Right cardiac atrium (tissue), 5 donors: Measurements from ENCODE around the gene CAPN2. TPM values are rescaled to one million over a fixed set of nuclear protein-coding genes. Genes with fewer than 3 reads are reported as not detected.

Experiments used
- ATAC-seq, 2 donors: fragments of 200-7000 bp; cut with Tn5 transposase; one replicate each; pipeline versions ENCODE4 v1.8.0 to v1.9.1; 2020; ENCODE audit warnings: moderate library complexity in 2 of 2, mild to moderate bottlenecking in 1 of 2
- DNase-seq, 3 donors: peaks; one replicate each; pipeline ENCODE4 v3.0.0-alpha.2; 2020
- H3K27ac ChIP-seq: one replicate; pipeline ENCODE4 v1.5.1; 2013; ENCODE audit warnings: mild to moderate bottlenecking, low read length, control low read depth, moderate library complexity
- H3K27me3 ChIP-seq: one replicate; pipeline ENCODE4 v1.6.1; 2013; ENCODE audit not compliant: control insufficient read depth, insufficient read depth
- H3K4me1 ChIP-seq: one replicate; pipeline ENCODE4 v1.6.1; 2013; ENCODE audit warnings: low read length; ENCODE audit not compliant: control insufficient read depth, insufficient read depth
- H3K4me3 ChIP-seq: one replicate; pipeline ENCODE4 v1.5.1; 2013; ENCODE audit warnings: low read length, control low read depth
- H3K9me3 ChIP-seq: one replicate; pipeline ENCODE4 v1.6.1; 2013; ENCODE audit warnings: low read length; ENCODE audit not compliant: control insufficient read depth
- WGBS: extraction: QIAGEN DNeasy Blood & Tissue Kit; methylation state at CpG from one replicate; pipeline ENCODE4 v1.1.7; 2013; 5-methylcytosine and 5-hydroxymethylcytosine counted together
- intact Hi-C, 4 donors: fragments of 100-400 bp; cut with DNase I; formaldehyde crosslinking; loops; one replicate each; pipeline versions ENCODE4 v1.11.0 to v1.14.0; 2022 to 2023
- long read RNA-seq, 4 donors: library from polyadenylated mRNA; unstranded; transcript quantifications; one replicate each; pipeline ENCODE4 v2.0.0, GENCODE V29; 2020 to 2021
- polyA plus RNA-seq: library from polyadenylated mRNA; stranded (reverse); fragments of 200-250 nt; gene quantifications from one replicate; pipeline ENCODE4 v1.2.3, GENCODE V29; 2013
- total RNA-seq, 4 donors: library from RNA; stranded (reverse); fragmentation: NEBNext Ultra II Directional; extraction: Animal tissue kit (Norgen Biotek cat#: 25700); gene quantifications; one replicate each; pipeline ENCODE4 v1.2.1, GENCODE V29; 2021
- donor health status: healthy with polysubstance abuse.
- donor health status: DM: no; HTN: yes; CAD: no.
- donor health status: DM: no; HTN: no; CAD: no.
- donor health status: DM: no; HTN: yes; CAD: no; lungs with severe emphysema.
- donor health status: DM: yes; HTN: yes; CAD: no.

CAPN2 gene
- total RNA-seq (10 to 100 TPM; 58.6 to 91.6 (median 73.2) TPM), polyA plus RNA-seq (52.7 TPM)
- long read RNA-seq, donor 1, full-length matches to known transcripts: 2 of 15 reads
- long read RNA-seq, donor 1, partial matches to known transcripts: 5 of 15 reads
- long read RNA-seq, donor 1, other reads (novel, unspliced or antisense): 8 of 15 reads
- long read RNA-seq, donor 2, partial matches to known transcripts: 2 of 7 reads
- long read RNA-seq, donor 2, other reads (novel, unspliced or antisense): 5 of 7 reads
- long read RNA-seq, donor 3, full-length matches to known transcripts: 4 of 26 reads
- long read RNA-seq, donor 3, partial matches to known transcripts: 10 of 26 reads
- long read RNA-seq, donor 3, other reads (novel, unspliced or antisense): 12 of 26 reads
- long read RNA-seq, donor 4, partial matches to known transcripts: 3 of 7 reads
- long read RNA-seq, donor 4, other reads (novel, unspliced or antisense): 4 of 7 reads

DNA sequence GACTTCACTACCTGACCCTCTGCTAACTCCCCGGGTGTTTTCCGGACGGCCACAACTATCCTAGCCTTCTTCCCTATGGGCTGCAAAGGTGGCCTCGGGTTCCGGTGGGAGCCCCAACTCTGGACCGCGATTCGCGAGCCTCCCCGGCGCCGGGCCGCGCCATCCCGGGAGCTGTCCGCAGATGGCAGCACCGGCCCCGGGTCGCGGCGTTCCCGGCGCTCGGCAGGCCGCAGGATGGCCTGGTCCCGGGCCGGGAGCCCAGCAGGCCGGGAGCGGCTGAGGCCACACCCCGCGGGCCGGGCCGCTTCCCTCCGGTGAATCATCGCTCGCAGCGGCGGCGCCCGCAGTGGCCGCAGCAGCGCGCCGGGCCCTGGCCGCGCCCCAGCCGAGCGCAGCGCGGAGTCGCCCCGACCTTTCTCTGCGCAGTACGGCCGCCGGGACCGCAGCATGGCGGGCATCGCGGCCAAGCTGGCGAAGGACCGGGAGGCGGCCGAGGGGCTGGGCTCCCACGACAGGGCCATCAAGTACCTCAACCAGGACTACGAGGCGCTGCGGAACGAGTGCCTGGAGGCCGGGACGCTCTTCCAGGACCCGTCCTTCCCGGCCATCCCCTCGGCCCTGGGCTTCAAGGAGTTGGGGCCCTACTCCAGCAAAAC is at the start of gene CAPN2:
TSS of gene CAPN2 (plus strand) at position 346 of the 656 bp plus-strand sequence. CDS start at position 448, 102 bp downstream.
- peak within 1 kb of the TSS; percentile 66 for H3K4me3 ChIP-seq
- ATAC-seq: peak; percentile 92 to 96
- intact Hi-C loops: loop anchor here in 3 of 4 donors (1.0 to 5.0 kb wide), 3 partner anchors 35 to 37 kb away; no protein-coding TSS in a partner anchor
- H3K4me1 ChIP-seq: peaks cover 24% of the 10 kb centered on the region
- peak; percentile 89 to 94 (median 94) for DNase-seq
- no peaks in the 10 kb centered on the region for H3K9me3 ChIP-seq
- under 1% methylated on average over 74 of the region's 74 CpGs for WGBS
- H3K27me3 ChIP-seq: no peaks in the 10 kb centered on the region
- peak within 1 kb of the TSS; percentile 91 for H3K27ac ChIP-seq

DNA sequence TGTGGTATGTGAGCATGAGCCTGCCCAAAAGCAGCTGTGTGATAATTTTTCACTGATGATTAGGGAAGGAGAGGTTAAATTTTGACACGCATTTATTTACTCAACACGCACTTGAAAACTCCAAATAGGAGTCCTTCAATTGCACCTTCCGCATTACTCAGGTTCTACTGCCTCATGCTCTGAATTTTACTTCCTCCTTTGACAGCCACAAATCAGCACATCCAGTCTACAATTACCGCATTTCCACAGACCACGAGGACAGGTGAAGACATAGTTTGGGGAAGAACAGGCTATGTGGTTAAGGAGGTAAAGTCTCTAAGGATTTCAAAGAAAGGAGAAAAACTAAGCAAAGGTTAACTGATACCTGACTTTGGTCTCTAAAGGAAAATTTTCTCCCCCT is 49.4 kb upstream of the CAPN2 start:
- ATAC-seq (no peak), DNase-seq (no peak)
- H3K4me3 ChIP-seq: no peak overlapping the region
- H3K27me3 ChIP-seq: no peaks in the 10 kb centered on the region
- intact Hi-C loops: no loop called here
- no peaks in the 10 kb centered on the region for H3K4me1 ChIP-seq
- no peak overlapping the region for H3K27ac ChIP-seq
- no peaks in the 10 kb centered on the region for H3K9me3 ChIP-seq
- WGBS: 69% methylated on average over 5 of the region's 5 CpGs

DNA sequence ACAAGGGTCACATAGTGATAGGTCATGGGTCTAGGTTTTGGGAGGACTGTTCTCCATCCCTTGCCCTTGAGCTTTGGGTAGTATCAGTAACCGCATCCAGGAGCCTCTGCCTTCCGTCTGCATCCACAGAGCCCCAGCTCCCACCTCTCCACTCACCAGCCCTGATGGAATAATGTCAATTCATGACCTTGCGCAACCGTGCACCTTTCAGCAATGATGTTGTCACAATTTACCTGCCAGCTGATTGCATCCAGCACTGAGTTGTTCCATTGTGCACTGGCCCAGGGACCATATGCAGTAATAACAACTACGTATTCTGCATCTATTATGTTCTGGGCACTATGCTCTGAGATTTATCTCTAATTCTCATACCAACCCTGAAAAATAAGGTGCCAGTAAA is 48.2 kb upstream of the CAPN2 start:
- WGBS: 74% methylated on average over 5 of the region's 5 CpGs
- no peak for ATAC-seq
- DNase-seq: no peak
- H3K4me1 ChIP-seq: no peaks in the 10 kb centered on the region
- H3K27me3 ChIP-seq: no peaks in the 10 kb centered on the region
- H3K4me3 ChIP-seq: no peak overlapping the region
- H3K27ac ChIP-seq: no peak overlapping the region
- intact Hi-C loops: no loop called here
- no peaks in the 10 kb centered on the region for H3K9me3 ChIP-seq

DNA sequence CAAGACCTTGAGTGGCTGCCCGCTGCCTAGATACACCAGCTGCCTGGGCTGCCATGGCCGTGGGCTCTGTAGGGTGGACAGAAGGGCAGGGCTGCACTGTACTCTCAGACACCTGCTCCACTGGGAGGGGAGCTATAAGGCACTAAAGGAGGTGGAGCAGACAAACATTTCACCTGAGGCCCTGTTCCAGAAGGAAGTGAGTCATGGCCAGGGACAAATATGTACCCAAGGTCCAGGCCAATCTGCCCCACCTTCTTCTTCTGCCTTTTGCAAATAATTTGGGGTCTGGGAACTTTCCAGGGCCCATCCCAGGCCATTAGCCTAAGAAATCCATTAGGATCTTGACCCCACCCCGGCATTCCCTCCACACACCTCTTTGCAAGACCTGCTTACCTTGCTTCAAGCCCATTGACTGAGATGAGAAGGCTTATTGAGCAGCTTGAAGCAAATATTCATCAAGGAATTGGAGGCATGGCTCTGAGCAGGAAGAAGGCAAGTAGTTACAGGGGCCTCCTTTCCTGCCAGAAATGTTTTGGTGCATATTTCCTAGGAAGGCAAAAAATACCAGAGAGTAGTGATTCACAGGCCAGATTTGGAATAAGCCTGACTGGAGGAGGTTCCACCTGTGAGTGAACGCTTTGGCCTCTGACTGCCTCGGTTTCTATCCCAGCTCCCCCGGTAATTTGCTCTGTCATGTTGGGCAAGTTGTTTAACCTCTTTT is 46.6 kb upstream of the CAPN2 start, which contains the start of gene CAPN8:
TSS of gene CAPN8 (minus strand) at position 110 of the 721 bp plus-strand sequence. CDS start at position 55, 55 bp downstream.
- peak; percentile 26 to 42 for ATAC-seq
- Histone ChIP-seq H3K4me1 (no peaks in the 10 kb centered on the region), H3K27ac (no peak within 1 kb of the TSS), H3K4me3 (no peak within 1 kb of the TSS), H3K27me3 (no peaks in the 10 kb centered on the region), H3K9me3 (no peaks in the 10 kb centered on the region)
- DNase-seq: no peak
- intact Hi-C loops: no loop called here
- whole genome bisulfite sequencing: 71% methylated on average over 6 of the region's 6 CpGs

DNA sequence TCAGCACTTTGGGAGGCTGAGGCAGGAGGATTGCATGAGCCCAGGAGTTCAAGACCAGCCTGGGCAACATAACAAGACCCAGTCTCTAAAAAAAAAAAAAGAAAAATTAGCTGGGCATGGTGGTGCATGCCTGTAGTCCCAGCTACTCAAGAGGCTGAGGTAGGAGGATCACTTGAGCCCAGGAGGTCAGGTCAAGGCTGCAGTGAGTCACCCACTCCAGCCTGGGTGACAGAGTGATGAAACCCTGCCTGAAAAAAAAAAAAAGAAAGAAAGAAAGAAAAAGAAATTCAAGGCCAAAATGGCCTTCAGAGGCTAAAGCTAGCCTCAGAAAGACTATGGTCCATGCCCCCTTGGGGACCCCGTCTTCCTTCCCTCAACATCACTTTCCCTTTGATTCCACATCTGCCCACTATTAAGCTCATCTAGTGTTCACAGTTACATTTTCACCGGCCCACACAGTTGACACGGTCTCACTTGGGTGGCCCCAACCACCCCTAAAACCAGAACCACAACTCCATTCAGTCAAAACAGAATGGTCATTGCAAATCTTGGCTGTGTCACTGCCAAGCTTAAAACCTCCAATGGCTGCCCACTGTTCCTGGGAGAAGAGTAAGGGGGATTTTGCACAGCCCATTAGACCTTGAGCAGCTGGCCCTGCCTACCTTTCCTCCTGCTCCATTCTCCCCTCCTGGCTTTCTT is 44.7 kb upstream of the CAPN2 start:
- DNase-seq (no peak), ATAC-seq (no peak)
- no peak overlapping the region for H3K4me3 ChIP-seq
- no peaks in the 10 kb centered on the region for H3K4me1 ChIP-seq
- H3K27me3 ChIP-seq: no peaks in the 10 kb centered on the region
- H3K9me3 ChIP-seq: no peaks in the 10 kb centered on the region
- intact Hi-C loops: no loop called here
- no peak overlapping the region for H3K27ac ChIP-seq
- WGBS: 92% methylated on average over 3 of the region's 3 CpGs

DNA sequence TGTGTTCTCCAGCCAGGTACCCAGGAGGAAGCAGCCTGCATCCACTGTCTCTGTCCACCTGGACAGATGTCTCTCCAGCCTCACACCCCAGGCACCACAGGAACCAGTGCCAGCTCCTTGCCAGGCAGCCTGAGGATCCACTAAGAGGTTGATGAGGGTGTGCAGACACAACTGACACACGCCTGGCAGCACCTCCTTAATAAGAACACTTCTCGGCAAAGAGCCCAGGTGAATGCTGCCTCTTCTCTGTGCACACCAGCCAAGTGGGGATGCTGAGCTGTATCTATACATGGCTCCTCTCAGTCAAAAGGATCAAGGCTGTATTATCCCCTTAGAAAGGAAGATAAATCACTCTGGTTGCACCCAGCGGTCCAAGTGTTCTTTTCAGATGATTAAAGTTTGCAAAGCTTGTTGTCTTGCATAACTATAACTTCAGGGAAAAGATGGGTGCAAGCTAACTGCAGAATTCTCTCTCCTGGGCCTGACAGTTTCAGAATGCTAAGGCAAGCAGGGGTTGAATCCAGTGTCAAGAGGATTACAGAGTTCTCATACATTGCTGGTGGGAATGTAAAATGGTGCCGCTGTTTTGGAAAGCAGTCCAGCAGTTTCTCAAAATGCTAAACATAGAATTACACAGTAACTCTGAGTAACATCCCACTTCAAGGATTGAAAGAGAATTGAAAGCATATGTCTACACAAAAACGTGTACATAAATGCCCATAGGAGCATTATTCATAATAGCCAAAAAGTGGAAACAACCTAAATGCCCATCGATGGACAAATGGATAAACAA is 43.1 kb upstream of the CAPN2 start:
- Histone ChIP-seq H3K4me1 (no peaks in the 10 kb centered on the region), H3K27ac (no peak overlapping the region), H3K27me3 (no peaks in the 10 kb centered on the region), H3K9me3 (no peaks in the 10 kb centered on the region), H3K4me3 (no peak overlapping the region)
- 73% methylated on average over 6 of the region's 6 CpGs for WGBS
- peak in 1 of 2 donors; percentile 56 for ATAC-seq
- no peak for DNase-seq
- intact Hi-C loops: no loop called here

DNA sequence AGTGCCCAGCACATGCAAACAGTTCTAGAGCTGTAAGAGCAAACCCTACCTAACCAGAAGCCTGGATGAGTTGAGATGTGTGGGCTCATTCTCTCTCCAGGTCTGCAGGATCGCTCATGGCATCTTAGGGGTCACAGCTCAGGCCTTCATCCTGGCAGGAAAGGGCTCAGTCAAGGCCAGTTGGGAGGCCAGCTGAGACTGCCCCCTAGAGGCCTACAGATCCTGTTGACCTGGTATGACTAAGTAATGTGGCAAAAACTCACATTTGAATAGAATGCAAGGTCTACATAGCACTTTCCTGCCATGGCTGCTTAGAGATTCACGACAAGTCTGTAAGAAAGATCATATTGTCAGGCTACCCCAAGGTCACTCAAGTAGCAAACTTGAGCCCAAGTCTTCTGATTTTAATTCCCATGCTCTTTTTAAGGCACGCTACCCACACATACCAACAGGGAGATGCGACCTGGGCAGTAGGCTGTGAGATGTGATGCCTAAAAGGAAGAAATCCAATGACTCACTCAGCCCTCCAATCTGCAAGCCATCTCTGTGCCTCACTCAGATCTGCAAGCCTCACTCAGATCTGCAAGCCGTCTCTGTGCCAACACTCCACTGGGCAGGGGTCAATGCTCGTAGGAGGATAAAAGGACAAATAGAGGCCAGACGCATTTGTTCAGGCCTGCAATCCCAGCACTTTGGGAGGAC is 41.7 kb upstream of the CAPN2 start:
- no peaks in the 10 kb centered on the region for H3K4me1 ChIP-seq
- intact Hi-C loops: no loop called here
- no peaks in the 10 kb centered on the region for H3K27me3 ChIP-seq
- no peak overlapping the region for H3K27ac ChIP-seq
- ATAC-seq (peak; percentile 39 to 45), DNase-seq (no peak)
- WGBS: 63% methylated on average over 7 of the region's 7 CpGs
- H3K9me3 ChIP-seq: no peaks in the 10 kb centered on the region
- no peak overlapping the region for H3K4me3 ChIP-seq

DNA sequence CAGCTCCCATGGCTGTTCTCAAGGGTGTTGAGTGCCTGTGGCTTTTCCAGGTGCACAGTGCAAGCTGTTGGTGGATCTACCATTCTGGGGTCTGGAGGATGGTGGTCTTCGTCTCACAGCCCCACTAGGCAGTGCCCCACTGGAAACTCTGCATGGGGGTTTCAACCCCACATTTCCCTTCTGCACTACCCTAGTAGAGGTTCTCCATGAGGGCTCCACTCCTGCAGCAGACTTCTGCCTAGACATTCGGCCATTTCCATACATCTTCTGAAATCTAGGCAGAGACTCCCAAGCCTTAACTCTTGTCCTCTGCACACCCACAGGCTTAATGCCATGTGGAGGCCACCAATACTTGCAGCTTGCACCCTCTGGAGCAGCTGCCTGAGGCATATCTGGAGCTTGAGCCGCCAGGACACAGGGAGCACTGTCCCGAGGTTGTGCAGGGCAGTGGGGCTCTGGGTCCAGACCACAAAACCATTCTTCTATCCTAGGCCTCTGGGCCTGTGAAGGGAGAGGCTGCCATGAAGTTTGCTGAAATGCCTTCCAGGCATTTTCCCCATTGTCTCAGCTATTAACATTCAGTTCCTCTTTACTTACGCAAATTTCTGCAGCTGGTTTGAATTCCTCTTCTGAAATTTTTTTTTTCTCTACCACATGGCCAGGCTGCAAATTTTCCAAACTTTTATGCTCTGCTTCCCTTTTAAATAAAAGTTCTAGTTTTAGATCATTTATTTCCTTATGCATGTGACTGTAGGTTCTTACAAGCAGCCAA is 38.0 kb upstream of the CAPN2 start:
- H3K4me1 ChIP-seq: no peaks in the 10 kb centered on the region
- no peaks in the 10 kb centered on the region for H3K9me3 ChIP-seq
- intact Hi-C loops: no loop called here
- H3K4me3 ChIP-seq: no peak overlapping the region
- 68% methylated on average over 5 of the region's 5 CpGs for WGBS
- ATAC-seq (no peak), DNase-seq (no peak)
- H3K27ac ChIP-seq: no peak overlapping the region
- no peaks in the 10 kb centered on the region for H3K27me3 ChIP-seq

DNA sequence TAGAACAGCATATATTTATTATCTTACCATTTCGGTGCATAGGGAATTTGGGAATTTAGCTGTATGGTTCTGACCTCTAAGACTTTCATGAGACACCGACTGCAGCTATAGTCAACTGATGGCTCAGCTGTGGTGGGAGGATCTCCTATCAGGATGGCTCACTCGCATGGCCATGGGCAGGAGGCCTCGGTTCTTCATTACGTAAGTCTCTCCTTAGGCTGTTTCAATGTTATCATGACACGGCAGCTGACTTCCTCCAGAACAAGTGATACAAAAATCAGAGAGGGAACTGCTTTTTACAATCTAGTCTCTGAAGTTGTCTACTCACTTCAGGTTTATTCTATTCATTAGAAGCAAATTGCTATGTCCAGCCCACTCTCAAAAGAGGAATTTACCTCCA is 33.5 kb upstream of the CAPN2 start:
- WGBS: 55% methylated on average over 6 of the region's 6 CpGs
- DNase-seq (no peak), ATAC-seq (peak in 1 of 2 donors; percentile 54)
- H3K4me3 ChIP-seq: no peak overlapping the region
- intact Hi-C loops: no loop called here
- H3K27ac ChIP-seq: no peak overlapping the region
- no peaks in the 10 kb centered on the region for H3K4me1 ChIP-seq
- H3K27me3 ChIP-seq: no peaks in the 10 kb centered on the region
- H3K9me3 ChIP-seq: no peaks in the 10 kb centered on the region
